SK-N-MC (cell line): ENCODE results near the gene ALG6.

Source experiments
- EZH2 ChIP-seq: fragments of 200-600 bp; sonication (generic); IDR thresholded peaks from one replicate; pipeline ENCODE4 v1.6.1; 2017; ENCODE audit warnings: antibody characterized with exemption
- POLR2AphosphoS5 ChIP-seq: IDR thresholded peaks from 2 replicates; pipeline ENCODE4 v1.6.1; 2012; ENCODE audit warnings: mild to moderate bottlenecking, low read depth, low read length, borderline replicate concordance

DNA sequence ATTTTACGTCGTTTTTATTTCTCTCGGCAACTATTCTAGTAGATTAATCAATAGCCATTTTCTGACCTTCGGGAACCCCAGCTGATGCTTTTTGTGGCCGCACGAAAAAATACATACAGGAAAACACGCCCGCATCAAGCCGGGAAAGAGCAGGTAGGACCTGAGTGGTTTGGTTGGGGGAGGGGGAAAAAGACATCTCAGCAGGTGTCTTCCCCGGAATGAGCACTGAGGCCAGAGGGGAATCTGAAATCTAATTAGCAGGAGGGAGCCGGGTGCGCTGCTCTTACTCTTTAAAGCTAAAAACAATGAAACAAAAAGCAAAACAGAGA, 45.7 kb upstream of the ALG6 start:
- TF ChIP-seq POLR2AphosphoS5: no peak
- TF ChIP-seq EZH2: no peak
